Sigmoid colon (tissue), 7 donors: ENCODE results near the gene TSPAN4. TPM values are rescaled to one million over a fixed set of nuclear protein-coding genes. Genes with fewer than 3 reads are reported as not detected.

Source experiments
- DNase-seq: peaks from one replicate; pipeline ENCODE4 v3.0.0-alpha.2; 2019
- H3K27ac ChIP-seq, 4 donors: fragments of 200-600 bp; sonication (generic); one replicate each; pipeline ENCODE4 v1.5.1; 2016 to 2019; ENCODE audit warnings: mild to moderate bottlenecking in 1 of 4
- H3K27me3 ChIP-seq, 3 donors: fragments of 200-600 bp; sonication (generic); one replicate each; pipeline ENCODE4 v1.5.1; 2019; ENCODE audit warnings: mild to moderate bottlenecking in 1 of 3
- H3K36me3 ChIP-seq, 4 donors: fragments of 200-600 bp; sonication (generic); one replicate each; pipeline ENCODE4 v1.5.1; 2016 to 2019
- H3K4me1 ChIP-seq, 4 donors: fragments of 200-600 bp; sonication (generic); one replicate each; pipeline ENCODE4 v1.5.1; 2017 to 2019
- H3K4me3 ChIP-seq, 4 donors: fragments of 200-600 bp; sonication (generic); one replicate each; pipeline ENCODE4 v1.5.1; 2017 to 2019; ENCODE audit warnings: mild to moderate bottlenecking in 2 of 4, moderate library complexity in 1 of 4
- H3K9me3 ChIP-seq, 4 donors: fragments of 200-600 bp in 3 of 4; sonication (generic) in 3 of 4; one replicate each; pipeline versions ENCODE4 v1.5.1 to v1.6.1; 2013 to 2019
- EP300 ChIP-seq, 4 donors: sonication (generic); formaldehyde crosslinking; IDR thresholded peaks; one replicate each; pipeline ENCODE4 v1.6.1; 2017; ENCODE audit warnings: antibody characterized with exemption in 4 of 4
- POLR2A ChIP-seq, 2 donors: fragments of 450-650 bp; IDR thresholded peaks; one replicate each; pipeline ENCODE4 v1.6.1; 2016; ENCODE audit warnings: antibody characterized with exemption in 2 of 2, mild to moderate bottlenecking in 2 of 2, moderate library complexity in 2 of 2
- POLR2AphosphoS5 ChIP-seq, 4 donors: sonication (generic); formaldehyde crosslinking; IDR thresholded peaks; one replicate each; pipeline ENCODE4 v1.6.1; 2017; ENCODE audit warnings: antibody characterized with exemption in 4 of 4
- WGBS, 2 donors: extraction: QIAGEN DNeasy Blood & Tissue Kit; methylation state at CpG; one replicate each; pipeline ENCODE4 v1.1.7; 2013; 5-methylcytosine and 5-hydroxymethylcytosine counted together
- intact Hi-C: fragments of 100-400 bp; cut with DNase I; formaldehyde crosslinking; loops from one replicate; pipeline ENCODE4 v1.15.1; 2023
- polyA plus RNA-seq, 3 donors: library from polyadenylated mRNA; stranded (reverse); fragments of 200-250 nt; gene quantifications; one replicate each; pipeline ENCODE4 v1.2.3, GENCODE V29; 2013
- total RNA-seq, 4 donors: library from RNA; depleted of rRNA; stranded (reverse); fragments of >200 nt; gene quantifications; one replicate each; pipeline ENCODE4 v1.1.0, GENCODE V29; 2016
- TF ChIP-seq, protein P1 (sequence below), 4 experiments: fragments of 450-650 bp in 3 of 4; fragments of 200-600 bp in 1 of 4; IDR thresholded peaks; one replicate each; pipeline ENCODE4 v1.5.1; 2016 to 2019; ENCODE audit warnings: antibody characterized with exemption in 4 of 4, mild to moderate bottlenecking in 3 of 4, moderate library complexity in 2 of 4
- donor health status: healthy with polysubstance abuse.
- donor health status: Bipolar disorder and iron deficiency.
- donor health status: healthy.

Gene TSPAN4
- total and polyA plus RNA-seq, 7 donors, result 8.8 to 92.7 (median 79.2) TPM

DNA sequence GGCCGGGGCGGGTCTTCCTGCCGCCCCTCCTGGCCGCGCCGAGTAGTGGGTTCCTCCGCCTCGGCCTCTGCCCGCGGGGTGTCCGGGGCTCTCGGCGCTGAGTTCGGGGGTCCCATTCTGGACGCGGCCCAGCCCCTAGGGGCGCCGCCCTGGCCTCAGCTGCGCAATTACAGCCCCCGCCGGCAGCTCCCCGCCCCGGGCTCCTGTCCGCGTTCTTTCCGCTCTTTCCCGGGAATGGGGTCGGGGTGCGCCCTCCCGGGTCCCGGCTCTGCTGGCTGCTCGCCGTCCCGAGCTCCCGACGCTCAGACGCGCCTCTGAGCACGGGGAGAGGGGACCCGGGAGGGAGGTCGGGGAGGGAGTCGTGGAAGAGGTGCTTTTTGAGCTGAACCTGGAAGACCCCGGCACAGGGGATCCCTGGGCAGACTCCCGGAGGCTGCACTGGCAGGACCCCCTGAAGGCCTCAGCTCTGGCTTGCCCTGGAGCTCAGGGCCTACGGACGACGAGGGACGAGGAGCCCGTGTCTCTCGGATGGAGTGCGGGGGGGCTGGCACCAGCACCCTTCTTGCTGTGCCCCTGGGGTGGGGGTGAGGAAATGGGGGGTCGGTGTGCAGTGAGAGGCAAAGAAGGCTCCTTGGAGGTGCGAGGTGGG is 558 bp downstream of the TSPAN4 start:
- TF ChIP-seq, protein P1, sequence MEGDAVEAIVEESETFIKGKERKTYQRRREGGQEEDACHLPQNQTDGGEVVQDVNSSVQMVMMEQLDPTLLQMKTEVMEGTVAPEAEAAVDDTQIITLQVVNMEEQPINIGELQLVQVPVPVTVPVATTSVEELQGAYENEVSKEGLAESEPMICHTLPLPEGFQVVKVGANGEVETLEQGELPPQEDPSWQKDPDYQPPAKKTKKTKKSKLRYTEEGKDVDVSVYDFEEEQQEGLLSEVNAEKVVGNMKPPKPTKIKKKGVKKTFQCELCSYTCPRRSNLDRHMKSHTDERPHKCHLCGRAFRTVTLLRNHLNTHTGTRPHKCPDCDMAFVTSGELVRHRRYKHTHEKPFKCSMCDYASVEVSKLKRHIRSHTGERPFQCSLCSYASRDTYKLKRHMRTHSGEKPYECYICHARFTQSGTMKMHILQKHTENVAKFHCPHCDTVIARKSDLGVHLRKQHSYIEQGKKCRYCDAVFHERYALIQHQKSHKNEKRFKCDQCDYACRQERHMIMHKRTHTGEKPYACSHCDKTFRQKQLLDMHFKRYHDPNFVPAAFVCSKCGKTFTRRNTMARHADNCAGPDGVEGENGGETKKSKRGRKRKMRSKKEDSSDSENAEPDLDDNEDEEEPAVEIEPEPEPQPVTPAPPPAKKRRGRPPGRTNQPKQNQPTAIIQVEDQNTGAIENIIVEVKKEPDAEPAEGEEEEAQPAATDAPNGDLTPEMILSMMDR (IDR thresholded peaks at IDR 0.05), result no peak
- TF ChIP-seq POLR2A (IDR thresholded peaks at IDR 0.05), result no peak
- no peak for TF ChIP-seq POLR2AphosphoS5 (IDR thresholded peaks at IDR 0.05)
- no peak for TF ChIP-seq EP300 (IDR thresholded peaks at IDR 0.05)
- WGBS, 2 donors, result 1% methylated on average over 53 of the region's 53 CpGs
- DNase-seq, result no peak
- Histone ChIP-seq H3K27ac (peak overlapping the region; percentile 90 to 96 (median 93)), H3K4me1 (peaks cover 0 to 77% (median 62%) of the 10 kb centered on the region in 4 donors), H3K9me3 (no peaks in the 10 kb centered on the region), H3K36me3 (peaks cover 16 to 28% (median 18%) of the 10 kb centered on the region in 4 donors), H3K27me3 (peaks cover 0 to 7% (median 0%) of the 10 kb centered on the region in 3 donors), H3K4me3 (peak overlapping the region; percentile 80 to 100 (median 86))
- intact Hi-C loops, result loop anchor here (2.0 kb wide), 1 partner anchor 46 kb away; no protein-coding TSS in a partner anchor

DNA sequence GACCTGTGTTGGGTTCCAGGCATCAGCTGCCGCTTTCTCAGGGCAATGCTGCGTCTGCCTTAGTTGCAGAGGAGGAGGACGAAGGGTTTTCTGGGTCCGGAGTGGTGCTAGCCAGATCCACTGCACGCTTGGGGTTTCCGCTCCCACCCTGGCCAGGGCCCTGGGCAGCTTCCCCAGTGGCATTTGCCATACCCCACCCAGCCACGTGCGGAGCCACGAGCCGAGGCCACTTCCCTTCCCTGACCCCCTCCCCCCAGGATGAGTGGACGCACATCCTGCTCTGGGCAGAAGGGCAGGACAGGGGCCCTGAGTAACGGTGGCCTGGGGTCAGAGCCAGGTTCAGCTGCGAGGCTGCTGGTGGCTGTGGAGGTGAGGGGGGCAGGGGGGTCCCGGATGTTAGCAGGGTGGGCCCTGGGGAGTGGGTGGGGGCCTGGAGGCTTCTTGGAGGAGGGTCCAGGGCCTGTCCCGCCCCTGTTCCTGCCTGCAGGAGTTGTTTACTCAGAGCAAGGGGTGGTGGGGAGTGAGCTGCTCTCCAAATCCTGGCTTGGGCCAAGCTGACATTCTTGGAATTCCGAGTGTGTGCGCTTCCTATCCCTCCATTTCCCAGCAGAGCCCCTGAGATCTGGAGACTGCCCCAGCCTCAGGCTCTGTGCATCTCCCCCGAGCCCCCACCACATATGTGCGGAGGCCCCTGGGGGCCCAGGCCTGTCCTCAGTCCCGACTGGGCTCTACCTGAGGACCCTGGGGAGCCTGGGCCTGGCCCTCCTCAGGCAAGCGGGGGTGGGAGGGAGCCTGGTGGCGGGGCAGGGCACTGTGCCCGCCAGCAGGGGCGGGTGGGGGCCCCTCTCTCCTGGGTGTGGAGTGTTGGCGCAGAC is 1.4 kb downstream of the TSPAN4 start:
- peaks cover 0 to 77% (median 63%) of the 10 kb centered on the region in 4 donors for H3K4me1 ChIP-seq
- H3K27ac ChIP-seq, result peak overlapping the region; percentile 90 to 96 (median 93)
- peak overlapping the region; percentile 80 to 100 (median 86) for H3K4me3 ChIP-seq
- H3K27me3 ChIP-seq, result peaks cover 0 to 15% (median 6%) of the 10 kb centered on the region in 3 donors
- 5 to 11% methylated on average over 25 of the region's 25 CpGs for WGBS, 2 donors
- H3K9me3 ChIP-seq, result no peaks in the 10 kb centered on the region
- DNase-seq, result peak; percentile 97
- H3K36me3 ChIP-seq, result peaks cover 8 to 19% (median 12%) of the 10 kb centered on the region in 4 donors
- intact Hi-C loops, result loop anchor here (2.0 kb wide), 1 partner anchor 47 kb away; no protein-coding TSS in a partner anchor
- peak; percentile 75 to 95 (median 83) for TF ChIP-seq POLR2AphosphoS5 (IDR thresholded peaks at IDR 0.05)
- peak in 1 of 2 donors; percentile 47 for TF ChIP-seq POLR2A (IDR thresholded peaks at IDR 0.05)
- TF ChIP-seq, protein P1 (IDR thresholded peaks at IDR 0.05), result no peak
- TF ChIP-seq EP300 (IDR thresholded peaks at IDR 0.05), result peak in 2 of 4 donors; percentile 46 to 75

DNA sequence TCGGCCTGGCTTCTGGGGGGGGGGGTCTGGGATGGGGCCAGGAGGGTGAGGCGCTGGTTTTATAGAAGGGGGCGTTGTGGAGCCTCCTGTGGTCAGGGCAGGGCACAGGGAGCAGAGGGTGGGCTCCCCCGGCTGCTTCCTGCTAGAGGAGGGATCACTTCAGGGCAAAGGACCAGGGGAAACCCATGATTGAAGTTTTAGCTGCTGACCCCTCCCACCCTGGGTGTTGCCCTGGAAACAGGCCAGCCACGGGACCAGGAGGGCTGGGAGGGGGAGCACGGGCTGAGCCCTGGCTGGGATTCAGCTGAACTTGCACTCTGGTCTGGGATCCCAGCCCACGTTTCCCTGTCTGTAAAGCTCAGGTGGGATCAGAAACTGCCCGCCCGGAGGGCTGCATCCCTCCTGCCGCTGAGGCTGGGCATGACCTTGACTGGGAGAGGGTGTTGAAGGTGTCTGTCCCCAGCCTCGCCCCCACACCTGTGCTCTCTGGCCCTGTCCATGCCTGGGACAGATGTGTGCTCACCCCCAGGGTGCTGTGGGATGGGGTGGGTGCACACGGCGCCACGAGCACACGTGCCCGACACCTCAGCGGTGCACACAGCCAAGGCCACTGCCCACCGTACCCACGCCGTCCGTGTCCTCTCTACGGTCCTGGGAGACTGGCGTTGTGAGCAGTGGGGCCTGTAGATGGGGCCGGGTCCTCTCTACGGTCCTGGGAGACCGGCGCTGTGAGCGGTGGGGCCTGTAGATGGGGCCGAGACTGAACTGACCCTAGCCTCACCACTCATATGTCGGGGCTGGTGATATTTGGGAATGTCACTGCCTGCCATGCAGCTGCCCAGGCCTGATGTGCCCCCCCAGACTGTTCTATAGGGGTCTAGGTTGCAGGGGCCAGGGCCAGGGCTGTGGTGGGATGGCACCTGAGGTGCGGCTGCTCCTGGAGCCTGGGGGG is 2.3 kb downstream of the TSPAN4 start:
- peaks cover 0 to 10% (median 2%) of the 10 kb centered on the region in 4 donors for H3K36me3 ChIP-seq
- H3K4me3 ChIP-seq, result peak overlapping the region; percentile 80 to 100 (median 86)
- peaks cover 0 to 20% (median 9%) of the 10 kb centered on the region in 3 donors for H3K27me3 ChIP-seq
- peak overlapping the region; percentile 90 to 96 (median 93) for H3K27ac ChIP-seq
- WGBS, 2 donors, result 30 to 44% methylated on average over 31 of the region's 31 CpGs
- DNase-seq, result peak; percentile 99
- peak in 2 of 4 donors; percentile 48 to 59 for TF ChIP-seq EP300 (IDR thresholded peaks at IDR 0.05)
- TF ChIP-seq POLR2A (IDR thresholded peaks at IDR 0.05), result no peak
- peak; percentile 56 to 86 (median 75) for TF ChIP-seq POLR2AphosphoS5 (IDR thresholded peaks at IDR 0.05)
- TF ChIP-seq, protein P1 (IDR thresholded peaks at IDR 0.05), result no peak
- intact Hi-C loops, result loop anchor here (5.0 kb wide), 2 partner anchors 67 to 82 kb away; partner anchors contain the start of genes AP2A2 and CHID1
- H3K9me3 ChIP-seq, result no peaks in the 10 kb centered on the region
- peaks cover 0 to 81% (median 69%) of the 10 kb centered on the region in 4 donors for H3K4me1 ChIP-seq
